Suprapubic skin (tissue), 3 donors: ENCODE results near the gene ACOD1.

Experiments
- CTCF ChIP-seq, 2 donors: fragments of 200-600 bp in 1 of 2; fragments of 450-650 bp in 1 of 2; sonication (generic) in 1 of 2; IDR thresholded peaks; one replicate each; pipeline ENCODE4 v1.5.1; 2016 to 2019; ENCODE audit warnings: antibody characterized with exemption in 2 of 2, mild to moderate bottlenecking in 1 of 2, moderate library complexity in 1 of 2
- POLR2A ChIP-seq, 2 donors: fragments of 450-650 bp; IDR thresholded peaks; one replicate each; pipeline ENCODE4 v1.6.1; 2017; ENCODE audit warnings: antibody characterized with exemption in 2 of 2, mild to moderate bottlenecking in 2 of 2, moderate library complexity in 2 of 2

GRCh38 chr13:76913898-76914297, 34.4 kb upstream of the ACOD1 start:
- no peak for TF ChIP-seq CTCF (IDR thresholded peaks at IDR 0.05)
- no peak for TF ChIP-seq POLR2A (IDR thresholded peaks at IDR 0.05)
